ENCODE data around the gene SH2D3A. TPM values are rescaled to one million over a fixed set of nuclear protein-coding genes. Genes with fewer than 3 reads are reported as not detected.

The SH2D3A gene
- total RNA-seq, 1 experiment from 2014 or later, result 75.7 TPM

DNA sequence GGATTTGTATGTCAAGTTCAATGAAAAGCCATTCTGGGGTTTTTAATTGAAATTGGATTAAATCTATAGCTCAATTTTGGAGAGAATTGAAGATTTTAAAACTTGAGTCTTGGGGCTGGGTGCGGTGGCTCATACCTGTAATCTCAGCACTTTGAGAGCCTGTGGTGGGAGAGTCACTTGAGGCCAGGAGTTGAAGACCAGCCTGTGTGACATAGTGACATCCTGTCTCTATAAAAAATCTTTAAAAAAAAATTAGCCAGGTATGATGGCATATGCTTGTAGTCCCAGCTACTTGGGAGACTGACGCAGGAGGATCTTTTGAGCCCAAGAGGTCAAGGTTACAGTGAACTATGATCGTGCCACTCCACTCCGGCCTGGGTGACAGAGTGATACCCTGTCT, 46.4 kb upstream of the SH2D3A start:
- H3K4me3 ChIP-seq (replicated peaks in 1 of 2; ENCODE audit: low read depth in 1 of 2, low read length in 2 of 2), result no peak overlapping the region
- H3K4me1 ChIP-seq (ENCODE audit: control insufficient read depth in 1 of 2, insufficient read depth in 2 of 2, low read length in 2 of 2), result peaks cover 0 to 9% of the 10 kb centered on the region in 2 experiments; a peak in 2 of 4 replicates
- H3K36me3 ChIP-seq (ENCODE audit: control insufficient read depth in 1 of 2, insufficient read depth in 2 of 2, low read length in 2 of 2), result no peaks in the 10 kb centered on the region
- no peaks in the 10 kb centered on the region; a peak in 1 of 4 replicates for H3K9me3 ChIP-seq (ENCODE audit: control insufficient read depth in 1 of 2, insufficient read depth in 1 of 2, low read depth in 1 of 2, low read length in 2 of 2)
- intact Hi-C loops (cut with micrococcal nuclease), result no loop called here
- ATAC-seq (no peak), DNase-seq (ENCODE audit: low read depth, low spot score) (no peak)
- H3K27me3 ChIP-seq (ENCODE audit: insufficient read depth, low read length), result no peaks in the 10 kb centered on the region
- ChIA-PET POLR2A (interaction anchor here (1.7 kb wide), 1 partner anchor 14 kb away, joined by 6 read pairs; no protein-coding TSS in a partner anchor), CTCF (no interaction called here), RAD21 (ENCODE audit: low non-redundant PET in 1 of 2, low total read pairs in 2 of 2, uncharacterized antibody in 2 of 2, unreplicated experiment in 2 of 2) (no interaction called here)
- no peaks in the 10 kb centered on the region for H4K20me1 ChIP-seq (ENCODE audit: insufficient read depth)
- H2AFZ ChIP-seq (ENCODE audit: low read depth, low read length, poor library complexity, severe bottlenecking), result no peak overlapping the region
- H3K79me2 ChIP-seq (ENCODE audit: insufficient read depth, low read length), result no peaks in the 10 kb centered on the region
- TF ChIP-seq ELF1 (IDR thresholded peaks at IDR 0.05; ENCODE audit: borderline replicate concordance, low read depth) (no peak), YY1 (IDR thresholded peaks at IDR 0.05; ENCODE audit: extremely low read depth, insufficient replicate concordance, low read depth, low read length) (no peak), SRF (IDR thresholded peaks at IDR 0.05; ENCODE audit: low read depth) (no peak), ZFX (IDR thresholded peaks at IDR 0.05) (no peak), EZH2 (IDR thresholded peaks at IDR 0.05) (no peak), FOSL1 (IDR thresholded peaks at IDR 0.05; ENCODE audit: low read depth) (no peak), SP1 (IDR thresholded peaks at IDR 0.05; ENCODE audit: low read depth) (no peak)
- TF ChIP-seq, protein P1, sequence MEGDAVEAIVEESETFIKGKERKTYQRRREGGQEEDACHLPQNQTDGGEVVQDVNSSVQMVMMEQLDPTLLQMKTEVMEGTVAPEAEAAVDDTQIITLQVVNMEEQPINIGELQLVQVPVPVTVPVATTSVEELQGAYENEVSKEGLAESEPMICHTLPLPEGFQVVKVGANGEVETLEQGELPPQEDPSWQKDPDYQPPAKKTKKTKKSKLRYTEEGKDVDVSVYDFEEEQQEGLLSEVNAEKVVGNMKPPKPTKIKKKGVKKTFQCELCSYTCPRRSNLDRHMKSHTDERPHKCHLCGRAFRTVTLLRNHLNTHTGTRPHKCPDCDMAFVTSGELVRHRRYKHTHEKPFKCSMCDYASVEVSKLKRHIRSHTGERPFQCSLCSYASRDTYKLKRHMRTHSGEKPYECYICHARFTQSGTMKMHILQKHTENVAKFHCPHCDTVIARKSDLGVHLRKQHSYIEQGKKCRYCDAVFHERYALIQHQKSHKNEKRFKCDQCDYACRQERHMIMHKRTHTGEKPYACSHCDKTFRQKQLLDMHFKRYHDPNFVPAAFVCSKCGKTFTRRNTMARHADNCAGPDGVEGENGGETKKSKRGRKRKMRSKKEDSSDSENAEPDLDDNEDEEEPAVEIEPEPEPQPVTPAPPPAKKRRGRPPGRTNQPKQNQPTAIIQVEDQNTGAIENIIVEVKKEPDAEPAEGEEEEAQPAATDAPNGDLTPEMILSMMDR (IDR thresholded peaks at IDR 0.05 in 2 of 3, conservative IDR thresholded peaks at IDR 0.05 in 1 of 3; ENCODE audit: borderline replicate concordance in 1 of 3, insufficient read depth in 1 of 3, low read depth in 2 of 3, low read length in 2 of 3), result no peak
- H3K9ac ChIP-seq (ENCODE audit: low read length), result no peak overlapping the region
- BruUV-seq (replicated peaks), result no TSS peak
- H3K4me2 ChIP-seq (ENCODE audit: low read length), result no peak overlapping the region
- H3K27ac ChIP-seq (ENCODE audit: low read depth, low read length), result no peak overlapping the region
- H3K9me2 ChIP-seq (ENCODE audit: insufficient read depth), result no peaks in the 10 kb centered on the region

DNA sequence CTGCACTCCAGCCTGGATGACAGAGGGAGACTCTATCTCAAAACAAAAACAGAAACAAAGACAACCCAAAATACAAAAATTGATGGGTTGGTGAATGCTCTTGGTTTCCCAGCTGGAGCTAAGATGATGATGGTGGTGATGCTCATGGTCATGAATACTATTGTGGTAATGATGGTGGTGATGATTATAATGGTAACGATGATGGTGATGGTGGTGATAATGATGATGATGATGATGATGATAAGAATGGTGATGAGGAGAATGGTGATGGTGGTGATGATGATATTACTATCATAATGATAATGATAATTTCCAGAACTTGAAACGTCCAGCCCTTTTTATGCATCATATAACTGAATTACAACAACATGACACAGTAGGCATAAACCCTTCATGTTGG, 45.4 kb upstream of the SH2D3A start:
- H3K4me3 ChIP-seq (replicated peaks in 1 of 2; ENCODE audit: low read depth in 1 of 2, low read length in 2 of 2), result no peak overlapping the region
- ChIA-PET CTCF (interaction anchor here (1.1 kb wide), 1 partner anchor 152 kb away, joined by 3 read pairs; no protein-coding TSS in a partner anchor), RAD21 (ENCODE audit: low non-redundant PET in 1 of 2, low total read pairs in 2 of 2, uncharacterized antibody in 2 of 2, unreplicated experiment in 2 of 2) (no interaction called here), POLR2A (interaction anchor here (0.8 kb wide), 1 partner anchor 15 kb away, joined by 5 read pairs; no protein-coding TSS in a partner anchor)
- no peak overlapping the region for H3K27ac ChIP-seq (ENCODE audit: low read depth, low read length)
- peaks cover 0 to 9% of the 10 kb centered on the region in 2 experiments; a peak in 2 of 4 replicates for H3K4me1 ChIP-seq (ENCODE audit: control insufficient read depth in 1 of 2, insufficient read depth in 2 of 2, low read length in 2 of 2)
- no peak overlapping the region for H3K4me2 ChIP-seq (ENCODE audit: low read length)
- no peaks in the 10 kb centered on the region for H3K79me2 ChIP-seq (ENCODE audit: insufficient read depth, low read length)
- intact Hi-C loops (cut with micrococcal nuclease), result no loop called here
- H3K36me3 ChIP-seq (ENCODE audit: control insufficient read depth in 1 of 2, insufficient read depth in 2 of 2, low read length in 2 of 2), result no peaks in the 10 kb centered on the region
- H3K9me3 ChIP-seq (ENCODE audit: control insufficient read depth in 1 of 2, insufficient read depth in 1 of 2, low read depth in 1 of 2, low read length in 2 of 2), result peaks cover 0 to 3% of the 10 kb centered on the region in 2 experiments; a peak in 1 of 4 replicates
- no peak for DNase-seq (ENCODE audit: low read depth, low spot score)
- no peaks in the 10 kb centered on the region for H4K20me1 ChIP-seq (ENCODE audit: insufficient read depth)
- no TSS peak for BruUV-seq (replicated peaks)
- H3K9ac ChIP-seq (ENCODE audit: low read length), result no peak overlapping the region
- no peaks in the 10 kb centered on the region for H3K9me2 ChIP-seq (ENCODE audit: insufficient read depth)
- TF ChIP-seq, protein P2, sequence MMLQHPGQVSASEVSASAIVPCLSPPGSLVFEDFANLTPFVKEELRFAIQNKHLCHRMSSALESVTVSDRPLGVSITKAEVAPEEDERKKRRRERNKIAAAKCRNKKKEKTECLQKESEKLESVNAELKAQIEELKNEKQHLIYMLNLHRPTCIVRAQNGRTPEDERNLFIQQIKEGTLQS (IDR thresholded peaks at IDR 0.05), result no peak
- TF ChIP-seq ELF1 (IDR thresholded peaks at IDR 0.05; ENCODE audit: borderline replicate concordance, low read depth) (no peak), POLR2A (IDR thresholded peaks at IDR 0.05; ENCODE audit: borderline replicate concordance, extremely low read depth, insufficient read depth, insufficient read length) (no peak), ZNF274 (IDR thresholded peaks at IDR 0.05; ENCODE audit: low read depth, low read length) (no peak), JUND (IDR thresholded peaks at IDR 0.05) (no peak), FOSL1 (IDR thresholded peaks at IDR 0.05; ENCODE audit: low read depth) (no peak), ZFX (IDR thresholded peaks at IDR 0.05) (no peak)
- ATAC-seq, result no peak
- no peak overlapping the region for H2AFZ ChIP-seq (ENCODE audit: low read depth, low read length, poor library complexity, severe bottlenecking)
- H3K27me3 ChIP-seq (ENCODE audit: insufficient read depth, low read length), result no peaks in the 10 kb centered on the region

All from HCT116 (cell line).